Measurements from ENCODE around the gene PRKAR1B.
"Not testable (repeated sequence)": the region's sequence is repeated elsewhere in the genome, so short reads cannot be mapped to it uniquely, and the experiment has no call there.

Gene PRKAR1B

GRCh38 chr7:666454-667292, 60.4 kb downstream of the PRKAR1B start:
- DNase-seq: no peak

- no peak for DNase-seq
These were observed 61.2 kb downstream of the PRKAR1B start for GRCh38 chr7:665736-666453.

GRCh38 chr7:664997-665735, 61.9 kb downstream of the PRKAR1B start:
- DNase-seq: no peak

- no peak for DNase-seq
These were observed 62.7 kb downstream of the PRKAR1B start for GRCh38 chr7:664402-664775.

- no peak for DNase-seq
These were observed 64.5 kb downstream of the PRKAR1B start for GRCh38 chr7:662576-662975.

GRCh38 chr7:659996-660395, 67.1 kb downstream of the PRKAR1B start:
- DNase-seq: no peak

- no peak for DNase-seq
These were observed 67.7 kb downstream of the PRKAR1B start for GRCh38 chr7:659306-659847.

- DNase-seq: no peak
These were observed 69.4 kb downstream of the PRKAR1B start for GRCh38 chr7:657565-658119.

GRCh38 chr7:657010-657409, 70.1 kb downstream of the PRKAR1B start:
- DNase-seq: not testable (repeated sequence)

GRCh38 chr7:655758-656157, 71.3 kb downstream of the PRKAR1B start:
- DNase-seq: no peak

- DNase-seq: no peak
These were observed 73.0 kb downstream of the PRKAR1B start for GRCh38 chr7:653829-654764.

GRCh38 chr7:652881-653280, 74.2 kb downstream of the PRKAR1B start:
- no peak for DNase-seq

GRCh38 chr7:652167-652566, 74.9 kb downstream of the PRKAR1B start:
- DNase-seq: not testable (repeated sequence)

GRCh38 chr7:651032-651728, 75.9 kb downstream of the PRKAR1B start:
- no peak for DNase-seq

GRCh38 chr7:650339-651031, 76.6 kb downstream of the PRKAR1B start:
- DNase-seq: no peak

- DNase-seq: no peak
These were observed 80.1 kb downstream of the PRKAR1B start for GRCh38 chr7:646951-647350.

GRCh38 chr7:646487-646886, 80.6 kb downstream of the PRKAR1B start:
- no peak for DNase-seq

GRCh38 chr7:645606-646005, 81.5 kb downstream of the PRKAR1B start:
- DNase-seq: no peak

GRCh38 chr7:644381-645305, 82.4 kb downstream of the PRKAR1B start:
- DNase-seq: no peak

Data from NCI-H446 treated with DMSO at 0.1 percent for 48 hours (cell line).